A673 (cell line): ENCODE measurements around the gene TBXAS1. TPM values are rescaled to one million over a fixed set of nuclear protein-coding genes. Genes with fewer than 3 reads are reported as not detected.

Experiments used
- BruUV-seq: library from RNA; stranded (reverse); fragments of 400-500 nt; replicated peaks from 2 replicates; lab custom pipeline; 2021; lab: Mats Ljungman, UMichigan
- CTCF ChIA-PET: fragments of 300-600 bp; sonication (Branson Sonifier 250); formaldehyde crosslinking; loops from one replicate; lab custom pipeline; 2022; ENCODE audit warnings: antibody characterized with exemption; lab: Charles Lee
- POLR2A ChIA-PET: fragments of 300-600 bp; sonication (Branson Sonifier 250); formaldehyde crosslinking; loops from one replicate; lab custom pipeline; 2022; ENCODE audit warnings: antibody characterized with exemption; ENCODE audit not compliant: low non-redundant PET; lab: Charles Lee
- DNase-seq: peaks from one replicate; pipeline ENCODE4 v3.0.0-alpha.2; 2015; ENCODE audit warnings: low spot score
- H3K27ac ChIP-seq: fragments of 200-600 bp; sonication (generic); 2 replicates; pipeline ENCODE4 v1.5.1; 2016; ENCODE audit warnings: mixed run types, low read depth, mild to moderate bottlenecking, mixed read lengths, antibody characterized with exemption, low read length; ENCODE audit not compliant: poor library complexity, severe bottlenecking
- H3K27me3 ChIP-seq: fragments of 200-600 bp; sonication (generic); replicated peaks from 2 replicates; pipeline ENCODE4 v1.6.1; 2017; ENCODE audit warnings: mixed run types, low read depth, mild to moderate bottlenecking, mixed read lengths, antibody characterized with exemption, low read length; ENCODE audit not compliant: insufficient read depth, poor library complexity
- H3K36me3 ChIP-seq: fragments of 200-600 bp; sonication (generic); 2 replicates; pipeline ENCODE4 v1.6.1; 2016; ENCODE audit warnings: mixed run types, mild to moderate bottlenecking, mixed read lengths, antibody characterized with exemption, low read length; ENCODE audit not compliant: insufficient read depth, poor library complexity, severe bottlenecking
- H3K4me1 ChIP-seq: fragments of 200-600 bp; sonication (generic); 2 replicates; pipeline ENCODE4 v1.6.1; 2017; ENCODE audit warnings: mixed run types, mild to moderate bottlenecking, mixed read lengths, antibody characterized with exemption, low read length; ENCODE audit not compliant: insufficient read depth, poor library complexity, severe bottlenecking
- H3K4me3 ChIP-seq: fragments of 200-600 bp; sonication (generic); 2 replicates; pipeline ENCODE4 v1.5.1; 2016; ENCODE audit warnings: low read depth, mixed run types, mild to moderate bottlenecking, mixed read lengths, low read length; ENCODE audit not compliant: poor library complexity, severe bottlenecking
- H3K9me3 ChIP-seq: fragments of 200-600 bp; sonication (generic); 2 replicates; pipeline ENCODE4 v1.6.1; 2016; ENCODE audit warnings: mixed run types, low read depth, mild to moderate bottlenecking, mixed read lengths, antibody characterized with exemption, low read length; ENCODE audit not compliant: poor library complexity, severe bottlenecking
- CTCF ChIP-seq: fragments of 300-800, 200-600 bp; sonication (generic); conservative IDR thresholded peaks from 2 replicates; pipeline ENCODE4 v1.5.1; 2017; ENCODE audit warnings: low read depth, mild to moderate bottlenecking, antibody characterized with exemption, low read length, moderate library complexity, mixed read lengths
- EZH2 ChIP-seq: fragments of 200-600 bp; sonication (generic); IDR thresholded peaks from 2 replicates; pipeline ENCODE4 v1.6.1; 2017; ENCODE audit warnings: borderline replicate concordance, low read depth, mild to moderate bottlenecking, mixed read lengths, antibody characterized with exemption, low read length; ENCODE audit not compliant: poor library complexity, severe bottlenecking
- intact Hi-C: fragments of 100-400 bp; cut with micrococcal nuclease; formaldehyde crosslinking; loops from one replicate; pipeline ENCODE4 v1.10.0; 2022; ENCODE audit not compliant: unreplicated experiment
- total RNA-seq: library from RNA; stranded (reverse); gene quantifications from 2 replicates; pipeline ENCODE4 v1.2.3, GENCODE V29; 2021

Gene TBXAS1
- total RNA-seq, 1 experiment from 2014 or later, result 2.5 TPM

- H3K9me3 ChIP-seq, result no peaks in the 10 kb centered on the region
- POLR2A ChIA-PET, result no interaction called here
- no peaks in the 10 kb centered on the region for H3K27me3 ChIP-seq
- intact Hi-C loops, result loop anchor here (10.0 kb wide), 1 partner anchor 319 kb away; no protein-coding TSS in a partner anchor
- peaks cover 3% of the 10 kb centered on the region for H3K4me1 ChIP-seq
- TF ChIP-seq CTCF, result no peak
- no peak for TF ChIP-seq EZH2
- no peak for DNase-seq
- no TSS peak for BruUV-seq
- H3K4me3 ChIP-seq, result no peak overlapping the region
- H3K36me3 ChIP-seq, result no peaks in the 10 kb centered on the region
- CTCF ChIA-PET, result interaction anchor here (0.6 to 1.7 kb wide), 4 partner anchors 360 to 507 kb away, joined by 3 to 10 read pairs (median 3); no protein-coding TSS in a partner anchor
- no peak overlapping the region for H3K27ac ChIP-seq
Observed at GRCh38 chr7:140005341-140005740, 176.3 kb downstream of the TBXAS1 start.

- no peaks in the 10 kb centered on the region for H3K9me3 ChIP-seq
- H3K4me3 ChIP-seq, result no peak overlapping the region
- intact Hi-C loops, result loop anchor here (10.0 kb wide), 1 partner anchor 319 kb away; no protein-coding TSS in a partner anchor
- POLR2A ChIA-PET, result no interaction called here
- H3K36me3 ChIP-seq, result no peaks in the 10 kb centered on the region
- peaks cover 6% of the 10 kb centered on the region for H3K4me1 ChIP-seq
- H3K27me3 ChIP-seq, result no peaks in the 10 kb centered on the region
- CTCF ChIA-PET, result interaction anchor here (0.6 to 1.7 kb wide), 5 partner anchors 359 to 508 kb away, joined by 3 to 10 read pairs (median 3); no protein-coding TSS in a partner anchor
- no peak overlapping the region for H3K27ac ChIP-seq
- TF ChIP-seq CTCF, result peak; percentile 44; the same call in 1 of the 2 replicates
- TF ChIP-seq EZH2, result no peak
- DNase-seq, result no peak
- no TSS peak for BruUV-seq
Observed at GRCh38 chr7:140005754-140006503, 176.9 kb downstream of the TBXAS1 start.

- H3K4me1 ChIP-seq, result peaks cover 6% of the 10 kb centered on the region
- no peaks in the 10 kb centered on the region for H3K36me3 ChIP-seq
- H3K9me3 ChIP-seq, result no peaks in the 10 kb centered on the region
- POLR2A ChIA-PET, result no interaction called here
- DNase-seq, result no peak
- CTCF ChIA-PET, result interaction anchor here (0.6 to 1.7 kb wide), 3 partner anchors 359 to 388 kb away, joined by 3 to 10 read pairs (median 4); no protein-coding TSS in a partner anchor
- no peak overlapping the region for H3K27ac ChIP-seq
- no peak for TF ChIP-seq EZH2
- TF ChIP-seq CTCF, result no peak
- H3K4me3 ChIP-seq, result no peak overlapping the region
- BruUV-seq, result no TSS peak
- intact Hi-C loops, result loop anchor here (10.0 kb wide), 1 partner anchor 318 kb away; no protein-coding TSS in a partner anchor
- no peaks in the 10 kb centered on the region for H3K27me3 ChIP-seq
Observed at GRCh38 chr7:140006600-140006999, 177.5 kb downstream of the TBXAS1 start.
